GM12873 (cell line): ENCODE data around the gene MCC.

Experiments used
- TF ChIP-seq, protein P1 (sequence below): IDR thresholded peaks from 2 replicates; pipeline ENCODE4 v1.5.1; 2012; ENCODE audit warnings: low read depth, mild to moderate bottlenecking, moderate library complexity, low read length, control low read depth; ENCODE audit not compliant: insufficient read depth; ENCODE audit errors: missing control alignments

MCC gene

DNA sequence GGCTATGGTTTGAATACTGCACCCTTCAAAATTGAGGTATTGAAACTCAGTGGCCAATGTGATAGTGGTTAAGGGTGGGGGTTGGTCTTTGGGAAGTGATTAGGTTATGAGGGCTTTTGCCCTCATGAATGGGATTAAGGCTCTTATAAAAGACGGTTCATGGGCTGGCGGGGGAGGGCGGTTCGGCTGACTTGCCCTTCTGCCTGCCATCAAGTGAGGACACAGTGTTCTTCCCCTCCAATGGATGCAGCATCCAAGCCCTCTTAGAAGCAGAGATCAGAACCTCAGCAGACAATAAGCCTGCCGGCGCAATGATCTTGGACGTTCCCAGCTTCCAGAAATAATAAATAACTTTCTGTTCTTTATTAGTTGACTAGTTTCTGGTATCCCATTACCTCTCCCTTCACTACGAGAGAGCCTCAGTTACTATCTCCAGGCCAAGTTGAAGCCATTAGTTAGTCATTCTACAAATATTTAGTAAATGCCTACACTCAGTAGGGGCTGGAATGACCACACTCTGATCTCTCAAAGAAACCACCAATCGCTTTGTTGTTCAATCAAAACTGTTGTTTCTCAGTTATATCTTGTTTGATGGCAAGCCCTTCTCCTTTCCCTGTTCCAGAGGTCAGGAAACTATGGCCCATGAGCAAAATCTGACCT lies 272.7 kb downstream of the MCC start:
- TF ChIP-seq, protein P1, sequence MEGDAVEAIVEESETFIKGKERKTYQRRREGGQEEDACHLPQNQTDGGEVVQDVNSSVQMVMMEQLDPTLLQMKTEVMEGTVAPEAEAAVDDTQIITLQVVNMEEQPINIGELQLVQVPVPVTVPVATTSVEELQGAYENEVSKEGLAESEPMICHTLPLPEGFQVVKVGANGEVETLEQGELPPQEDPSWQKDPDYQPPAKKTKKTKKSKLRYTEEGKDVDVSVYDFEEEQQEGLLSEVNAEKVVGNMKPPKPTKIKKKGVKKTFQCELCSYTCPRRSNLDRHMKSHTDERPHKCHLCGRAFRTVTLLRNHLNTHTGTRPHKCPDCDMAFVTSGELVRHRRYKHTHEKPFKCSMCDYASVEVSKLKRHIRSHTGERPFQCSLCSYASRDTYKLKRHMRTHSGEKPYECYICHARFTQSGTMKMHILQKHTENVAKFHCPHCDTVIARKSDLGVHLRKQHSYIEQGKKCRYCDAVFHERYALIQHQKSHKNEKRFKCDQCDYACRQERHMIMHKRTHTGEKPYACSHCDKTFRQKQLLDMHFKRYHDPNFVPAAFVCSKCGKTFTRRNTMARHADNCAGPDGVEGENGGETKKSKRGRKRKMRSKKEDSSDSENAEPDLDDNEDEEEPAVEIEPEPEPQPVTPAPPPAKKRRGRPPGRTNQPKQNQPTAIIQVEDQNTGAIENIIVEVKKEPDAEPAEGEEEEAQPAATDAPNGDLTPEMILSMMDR, result no peak

DNA sequence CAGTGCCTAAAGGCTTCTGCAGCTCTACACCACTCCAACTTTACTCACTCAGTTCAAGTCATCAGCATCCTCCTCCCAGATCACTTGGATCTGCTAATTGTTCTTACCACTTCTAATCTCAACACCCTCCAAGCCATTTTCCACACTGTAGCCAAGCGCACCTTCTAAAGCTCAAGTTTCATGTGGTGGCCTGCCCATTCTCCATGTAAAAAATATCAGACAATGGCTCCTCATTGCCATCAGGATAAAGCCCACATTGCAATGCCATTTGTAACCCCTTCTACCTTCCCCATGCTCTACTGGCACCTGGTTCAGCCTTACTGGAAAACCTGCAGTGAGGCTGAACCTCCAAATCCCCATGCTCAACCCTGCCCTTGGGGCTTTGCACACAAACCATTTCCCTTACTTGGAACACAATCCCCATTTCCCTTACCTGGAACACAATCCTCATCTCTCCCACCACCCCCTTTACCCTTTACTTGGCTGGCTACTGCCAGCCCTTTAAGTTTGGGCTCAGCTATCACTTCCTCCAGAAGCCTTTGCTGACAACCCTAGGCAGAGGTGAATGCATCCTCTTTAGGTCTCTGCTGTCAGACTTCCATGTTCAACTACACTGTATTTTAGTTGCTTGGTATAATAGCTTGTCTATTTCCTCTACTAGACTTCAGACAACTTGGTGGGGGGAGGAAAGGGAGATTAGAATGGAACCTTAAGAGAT lies 273.5 kb downstream of the MCC start:
- TF ChIP-seq, protein P1, result no peak

DNA sequence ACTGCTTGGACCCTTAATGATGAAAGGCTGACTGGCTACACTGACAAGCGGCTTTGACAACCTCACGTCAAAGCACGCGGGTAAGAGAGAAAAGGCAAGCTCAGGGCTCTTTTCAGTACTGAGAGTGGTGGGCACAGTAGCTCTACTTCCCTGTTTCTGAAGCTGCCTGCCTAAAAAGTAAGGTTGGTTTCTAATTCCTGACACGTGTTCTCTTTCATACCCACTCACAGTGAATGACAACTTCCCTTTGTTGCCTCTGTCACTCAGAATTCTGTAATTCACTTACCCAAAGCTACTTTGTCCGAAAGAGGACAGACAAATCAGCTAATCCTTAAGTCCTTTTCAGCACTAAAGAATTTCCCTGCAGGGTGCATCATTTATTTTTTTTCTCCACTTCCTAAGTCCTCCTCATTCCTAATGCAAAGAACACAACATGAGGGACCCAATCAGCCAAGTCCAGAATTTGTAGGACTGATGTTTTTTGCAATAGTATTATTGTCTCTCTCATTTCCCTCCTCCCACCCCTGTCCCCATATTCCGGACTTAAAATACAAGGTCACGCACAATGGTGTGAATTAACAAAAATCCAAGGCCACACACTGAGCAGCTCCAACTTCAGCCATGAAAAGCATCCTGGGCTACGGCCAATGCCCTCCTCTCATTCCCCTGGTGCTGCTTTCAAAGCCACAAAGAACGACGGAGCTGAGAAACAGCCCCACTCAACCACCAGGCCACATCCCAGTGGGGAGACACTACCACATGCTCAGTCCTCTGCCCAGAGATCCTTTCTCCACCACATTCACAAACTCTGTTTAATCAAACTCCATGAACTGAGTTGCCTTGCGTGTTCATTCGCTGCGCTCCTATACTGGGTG lies 274.5 kb downstream of the MCC start:
- TF ChIP-seq, protein P1, result no peak

DNA sequence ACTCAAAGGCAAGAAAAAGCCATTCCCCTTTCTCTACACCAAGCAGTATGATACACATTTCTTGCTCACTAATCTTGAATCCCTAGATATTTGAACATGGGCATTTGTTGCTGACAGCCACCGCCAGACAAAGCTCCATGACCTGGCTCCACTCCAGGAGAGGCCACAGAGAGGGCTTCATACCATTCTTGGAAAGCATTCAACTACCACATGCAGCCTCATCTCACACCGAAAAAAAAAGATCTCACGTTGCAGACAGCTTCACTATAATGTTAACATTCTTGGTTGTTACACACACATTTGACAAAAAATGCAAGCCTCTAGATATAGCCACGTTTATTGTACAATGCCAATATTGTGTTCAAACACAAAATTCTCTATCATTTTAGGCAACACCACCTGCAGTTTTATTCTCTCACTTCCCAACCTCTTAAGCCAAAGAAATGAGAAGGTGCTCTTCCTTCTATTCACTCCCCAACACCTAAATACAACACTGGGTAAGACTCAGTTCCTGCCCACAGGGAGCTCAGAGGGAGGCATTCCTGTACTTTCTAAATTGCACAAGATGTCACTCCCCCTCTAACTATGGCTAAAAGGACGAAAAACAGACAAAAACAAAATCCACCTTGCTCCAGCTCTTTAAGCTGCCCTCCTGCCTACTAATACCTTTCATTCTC lies 275.9 kb downstream of the MCC start:
- TF ChIP-seq, protein P1, result no peak

DNA sequence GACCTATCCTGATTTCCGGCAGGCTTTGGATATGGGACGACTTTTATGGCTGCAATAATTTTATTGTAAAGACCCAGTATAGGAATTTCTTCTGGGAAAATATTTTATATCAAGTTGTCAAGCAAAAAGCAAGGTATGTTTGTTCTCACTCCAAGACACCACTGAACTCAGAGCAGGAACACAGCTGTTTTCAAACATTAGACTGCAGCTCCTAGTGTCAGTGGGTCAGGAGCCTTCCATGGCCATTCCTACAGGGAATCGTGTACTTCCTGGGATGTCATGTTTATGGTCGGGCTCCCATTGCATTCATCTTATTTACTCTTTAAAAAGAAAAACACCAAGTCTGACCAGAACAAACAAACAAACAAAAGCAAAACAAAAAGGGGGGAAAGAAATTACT lies 278.8 kb downstream of the MCC start:
- TF ChIP-seq, protein P1, result no peak

DNA sequence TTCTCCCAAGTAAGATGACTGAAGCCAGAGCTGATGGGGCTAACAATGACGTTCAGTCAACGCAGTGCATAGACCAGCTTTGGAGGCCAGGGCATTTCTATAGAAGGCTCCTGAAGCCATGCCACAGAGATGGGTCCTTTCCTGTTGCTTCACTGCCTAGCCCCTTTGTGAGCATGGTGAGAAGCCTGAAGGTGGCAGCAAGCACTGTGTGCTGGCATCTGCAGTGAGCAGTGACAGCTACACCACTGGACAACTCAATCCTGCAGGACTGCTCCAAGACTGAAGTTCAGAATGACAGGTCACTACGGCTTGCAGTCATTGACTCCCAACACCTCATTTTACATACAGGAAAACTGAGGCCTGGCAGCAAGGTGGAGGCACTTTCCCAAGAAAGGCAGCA lies 282.4 kb downstream of the MCC start:
- TF ChIP-seq, protein P1, result no peak
